Thyroid gland (tissue), 4 donors: Measurements from ENCODE around the gene GRM6.

Experiments used
- CTCF ChIP-seq, 6 experiments: fragments of 200-600 bp in 3 of 6; fragments of 450-650 bp in 3 of 6; sonication (generic) in 3 of 6; IDR thresholded peaks; one replicate each; pipeline ENCODE4 v1.5.1; 2016 to 2019; ENCODE audit warnings: antibody characterized with exemption in 6 of 6, mild to moderate bottlenecking in 2 of 6, inconsistent platforms in 1 of 6, moderate library complexity in 1 of 6
- POLR2A ChIP-seq, 2 donors: fragments of 450-650 bp; IDR thresholded peaks; one replicate each; pipeline ENCODE4 v1.6.1; 2017; ENCODE audit warnings: antibody characterized with exemption in 2 of 2, mild to moderate bottlenecking in 2 of 2, moderate library complexity in 1 of 2

GRCh38 chr5:178994580-178995340, at the start of gene GRM6:
- TF ChIP-seq CTCF (IDR thresholded peaks at IDR 0.05) = no peak
- no peak for TF ChIP-seq POLR2A (IDR thresholded peaks at IDR 0.05)
